ENCODE data around the gene MED12L. TPM values are rescaled to one million over a fixed set of nuclear protein-coding genes. Genes with fewer than 3 reads are reported as not detected.

MED12L gene
- total and polyA plus RNA-seq, 9 of the 15 experiments (the other 6 are each of a cell fraction or from before 2014, with no cell fraction given): not detected

DNA sequence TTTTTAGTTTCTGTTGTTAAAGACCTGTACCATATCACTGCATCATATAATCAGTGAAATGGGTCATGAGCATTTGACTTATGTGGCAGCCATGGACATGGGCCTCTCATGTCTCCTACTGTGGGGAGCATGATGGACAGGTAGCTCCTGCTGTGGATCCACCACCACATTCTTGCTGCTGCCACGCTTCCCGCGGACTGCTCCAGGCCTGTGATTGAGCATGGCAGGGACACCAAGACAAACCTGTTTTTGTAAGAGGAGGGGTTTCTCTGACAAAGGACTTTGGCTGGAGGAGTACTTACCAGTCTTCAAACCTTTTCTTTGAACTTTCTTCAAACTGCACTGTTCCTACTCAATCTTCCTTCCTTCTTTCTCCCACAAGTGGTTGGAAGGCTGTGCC is 210.8 kb downstream of the MED12L start (continued):
- TF ChIP-seq, protein P1, sequence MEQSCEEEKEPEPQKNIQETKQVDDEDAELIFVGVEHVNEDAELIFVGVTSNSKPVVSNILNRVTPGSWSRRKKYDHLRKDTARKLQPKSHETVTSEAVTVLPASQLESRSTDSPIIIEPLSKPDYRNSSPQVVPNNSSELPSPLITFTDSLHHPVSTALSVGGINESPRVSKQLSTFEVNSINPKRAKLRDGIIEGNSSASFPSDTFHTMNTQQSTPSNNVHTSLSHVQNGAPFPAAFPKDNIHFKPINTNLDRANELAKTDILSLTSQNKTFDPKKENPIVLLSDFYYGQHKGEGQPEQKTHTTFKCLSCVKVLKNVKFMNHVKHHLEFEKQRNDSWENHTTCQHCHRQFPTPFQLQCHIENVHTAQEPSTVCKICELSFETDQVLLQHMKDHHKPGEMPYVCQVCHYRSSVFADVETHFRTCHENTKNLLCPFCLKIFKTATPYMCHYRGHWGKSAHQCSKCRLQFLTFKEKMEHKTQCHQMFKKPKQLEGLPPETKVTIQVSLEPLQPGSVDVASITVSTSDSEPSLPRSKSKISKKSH (CRISPR knock-in tag; IDR thresholded peaks at IDR 0.05): no peak
- TF ChIP-seq ZNF282 (CRISPR knock-in tag; IDR thresholded peaks at IDR 0.05) (no peak), ZNF175 (CRISPR knock-in tag; IDR thresholded peaks at IDR 0.05; ENCODE audit: low read depth) (no peak)

DNA sequence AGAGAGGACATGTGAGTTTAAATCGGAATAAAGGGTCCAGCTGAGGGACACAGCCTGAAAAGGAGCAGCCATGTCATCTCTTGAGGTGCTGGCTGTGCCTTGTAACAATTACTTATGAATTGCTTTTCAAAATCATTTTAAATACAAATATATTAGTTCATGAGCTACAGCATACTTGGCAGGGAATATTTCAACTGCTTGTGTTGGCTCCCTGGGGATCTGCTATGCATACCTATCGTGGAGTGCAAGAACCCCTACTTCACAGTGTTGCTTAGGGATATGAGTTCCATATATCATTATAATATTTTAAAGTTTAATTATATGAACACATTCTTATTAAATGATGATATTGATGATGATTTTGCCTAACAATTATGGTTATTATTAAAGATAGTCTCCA is 212.0 kb downstream of the MED12L start:
- Histone ChIP-seq H3K9me1 (ENCODE audit: control insufficient read depth, insufficient read depth, low read length) (no peaks in the 10 kb centered on the region), H3K79me2 (ENCODE audit: control insufficient read depth, insufficient read depth, low read length) (no peaks in the 10 kb centered on the region), H3K36me3 (ENCODE audit: control insufficient read depth, insufficient read depth, low read length) (no peaks in the 10 kb centered on the region), H3K9me3 (replicated peaks; ENCODE audit: control insufficient read depth, insufficient read depth, low read depth, low read length) (no peaks in the 10 kb centered on the region), H4K20me1 (replicated peaks; ENCODE audit: control insufficient read depth, insufficient read depth, low read length) (no peaks in the 10 kb centered on the region; the same call in 1 of the 2 replicates), H3K4me1 (replicated peaks in 1 of 2; ENCODE audit: control insufficient read depth in 2 of 2, insufficient read depth in 2 of 2, low read length in 2 of 2) (no peaks in the 10 kb centered on the region), H2AFZ (ENCODE audit: low read depth, low read length) (no peak overlapping the region), H3K4me3 (no peak overlapping the region), H3K9ac (ENCODE audit: insufficient read depth in 1 of 2, low read depth in 2 of 2, low read length in 2 of 2) (no peak overlapping the region), H3K27ac (ENCODE audit: extremely low read depth, low read depth, low read length) (no peak overlapping the region), H3K27me3 (ENCODE audit: control insufficient read depth in 2 of 2, insufficient read depth in 2 of 2, low read length in 2 of 2) (peaks cover 18 to 19% of the 10 kb centered on the region in 2 experiments; a peak in 4 of 5 replicates), H3K4me2 (ENCODE audit: insufficient read depth, low read length) (no peak overlapping the region)
- intact Hi-C loops (cut with micrococcal nuclease): no loop called here
- in situ Hi-C loops (cut with MboI): no loop called here
- DNase-seq (ENCODE audit: extremely low read depth in 1 of 4, low spot score in 3 of 4) (no peak), FAIRE-seq (no peak), ATAC-seq (no peak)
- TF ChIP-seq XRCC5 (IDR thresholded peaks at IDR 0.05; ENCODE audit: low read depth, low read length) (no peak), CHCHD3 (CRISPR knock-in tag; IDR thresholded peaks at IDR 0.05) (no peak), CBX2 (IDR thresholded peaks at IDR 0.05; ENCODE audit: insufficient read depth, low read length, poor library complexity, severe bottlenecking) (no peak), HDAC6 (IDR thresholded peaks at IDR 0.05; ENCODE audit: low read depth, low read length) (no peak), PHB2 (IDR thresholded peaks at IDR 0.05; ENCODE audit: low read depth) (no peak), FOXK1 (CRISPR knock-in tag; IDR thresholded peaks at IDR 0.05; ENCODE audit: borderline replicate concordance) (no peak), ZNF224 (CRISPR knock-in tag; IDR thresholded peaks at IDR 0.05) (no peak), HNRNPK (IDR thresholded peaks at IDR 0.05; ENCODE audit: low read depth, low read length, poor library complexity, severe bottlenecking) (no peak), CBX3 (IDR thresholded peaks at IDR 0.05; ENCODE audit: borderline replicate concordance in 1 of 2, low read length in 2 of 2) (no peak), GATAD2B (IDR thresholded peaks at IDR 0.05; ENCODE audit: borderline replicate concordance) (no peak), BCOR (IDR thresholded peaks at IDR 0.05) (no peak)
- TF ChIP-seq, protein P2, sequence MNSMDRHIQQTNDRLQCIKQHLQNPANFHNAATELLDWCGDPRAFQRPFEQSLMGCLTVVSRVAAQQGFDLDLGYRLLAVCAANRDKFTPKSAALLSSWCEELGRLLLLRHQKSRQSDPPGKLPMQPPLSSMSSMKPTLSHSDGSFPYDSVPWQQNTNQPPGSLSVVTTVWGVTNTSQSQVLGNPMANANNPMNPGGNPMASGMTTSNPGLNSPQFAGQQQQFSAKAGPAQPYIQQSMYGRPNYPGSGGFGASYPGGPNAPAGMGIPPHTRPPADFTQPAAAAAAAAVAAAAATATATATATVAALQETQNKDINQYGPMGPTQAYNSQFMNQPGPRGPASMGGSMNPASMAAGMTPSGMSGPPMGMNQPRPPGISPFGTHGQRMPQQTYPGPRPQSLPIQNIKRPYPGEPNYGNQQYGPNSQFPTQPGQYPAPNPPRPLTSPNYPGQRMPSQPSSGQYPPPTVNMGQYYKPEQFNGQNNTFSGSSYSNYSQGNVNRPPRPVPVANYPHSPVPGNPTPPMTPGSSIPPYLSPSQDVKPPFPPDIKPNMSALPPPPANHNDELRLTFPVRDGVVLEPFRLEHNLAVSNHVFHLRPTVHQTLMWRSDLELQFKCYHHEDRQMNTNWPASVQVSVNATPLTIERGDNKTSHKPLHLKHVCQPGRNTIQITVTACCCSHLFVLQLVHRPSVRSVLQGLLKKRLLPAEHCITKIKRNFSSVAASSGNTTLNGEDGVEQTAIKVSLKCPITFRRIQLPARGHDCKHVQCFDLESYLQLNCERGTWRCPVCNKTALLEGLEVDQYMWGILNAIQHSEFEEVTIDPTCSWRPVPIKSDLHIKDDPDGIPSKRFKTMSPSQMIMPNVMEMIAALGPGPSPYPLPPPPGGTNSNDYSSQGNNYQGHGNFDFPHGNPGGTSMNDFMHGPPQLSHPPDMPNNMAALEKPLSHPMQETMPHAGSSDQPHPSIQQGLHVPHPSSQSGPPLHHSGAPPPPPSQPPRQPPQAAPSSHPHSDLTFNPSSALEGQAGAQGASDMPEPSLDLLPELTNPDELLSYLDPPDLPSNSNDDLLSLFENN (IDR thresholded peaks at IDR 0.05; ENCODE audit: low read depth in 2 of 2, low read length in 2 of 2): no peak
- TF ChIP-seq, protein P3, sequence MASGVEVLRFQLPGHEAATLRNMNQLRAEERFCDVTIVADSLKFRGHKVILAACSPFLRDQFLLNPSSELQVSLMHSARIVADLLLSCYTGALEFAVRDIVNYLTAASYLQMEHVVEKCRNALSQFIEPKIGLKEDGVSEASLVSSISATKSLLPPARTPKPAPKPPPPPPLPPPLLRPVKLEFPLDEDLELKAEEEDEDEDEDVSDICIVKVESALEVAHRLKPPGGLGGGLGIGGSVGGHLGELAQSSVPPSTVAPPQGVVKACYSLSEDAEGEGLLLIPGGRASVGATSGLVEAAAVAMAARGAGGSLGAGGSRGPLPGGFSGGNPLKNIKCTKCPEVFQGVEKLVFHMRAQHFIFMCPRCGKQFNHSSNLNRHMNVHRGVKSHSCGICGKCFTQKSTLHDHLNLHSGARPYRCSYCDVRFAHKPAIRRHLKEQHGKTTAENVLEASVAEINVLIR (CRISPR knock-in tag; IDR thresholded peaks at IDR 0.05): no peak
- BruUV-seq (replicated peaks): no TSS peak
- 0% methylated on average over 2 of the region's 2 CpGs for WGBS (ENCODE audit: insufficient coverage, low coverage, missing lambda C conversion rate)
- POLR2A ChIA-PET: no interaction called here
- CTCF ChIA-PET (ENCODE audit: low intra/inter-chr PET ratio): no interaction called here

Data from K562 (cell line).